RWPE2 (cell line): ENCODE results near the gene GAPDHS.

Experiments
- ATAC-seq: fragments of 200-7000 bp; cut with Tn5 transposase; 3 replicates; pipeline ENCODE4 v1.9.1; 2021; ENCODE audit warnings: low read depth
- DNase-seq: peaks from one replicate; pipeline ENCODE4 v3.0.0-alpha.2; 2020; ENCODE audit warnings: low spot score
- H3K27ac ChIP-seq: fragments of 450-650 bp; 2 replicates; pipeline ENCODE4 v1.5.1; 2017; ENCODE audit warnings: mild to moderate bottlenecking; ENCODE audit not compliant: poor library complexity, severe bottlenecking
- H3K27me3 ChIP-seq: fragments of 250-450 bp; sonication (Bioruptor Pico); 2 replicates; pipeline ENCODE4 v1.5.1; 2021; ENCODE audit warnings: mild to moderate bottlenecking, moderate library complexity; ENCODE audit not compliant: insufficient read depth, poor library complexity, severe bottlenecking
- H3K36me3 ChIP-seq: fragments of 250-450 bp; sonication (Bioruptor Pico); 2 replicates; pipeline ENCODE4 v1.5.1; 2020; ENCODE audit warnings: low read depth, mild to moderate bottlenecking, moderate library complexity
- H3K4me1 ChIP-seq: fragments of 250-450 bp; sonication (Bioruptor Pico); 2 replicates; pipeline ENCODE4 v1.5.1; 2021; ENCODE audit warnings: mild to moderate bottlenecking, moderate library complexity; ENCODE audit not compliant: insufficient read depth, poor library complexity, severe bottlenecking
- H3K4me3 ChIP-seq: fragments of 250-450 bp; sonication (Bioruptor Pico); 2 replicates; pipeline ENCODE4 v1.5.1; 2021; ENCODE audit warnings: mild to moderate bottlenecking, moderate library complexity; ENCODE audit not compliant: severe bottlenecking
- H3K9me3 ChIP-seq: fragments of 250-450 bp; sonication (Bioruptor Pico); 2 replicates; pipeline ENCODE4 v1.5.1; 2021; ENCODE audit warnings: mild to moderate bottlenecking, moderate library complexity; ENCODE audit not compliant: severe bottlenecking
- CTCF ChIP-seq: fragments of 450-650 bp; IDR thresholded peaks from one replicate; pipeline ENCODE4 v1.5.1; 2017; ENCODE audit warnings: mild to moderate bottlenecking, moderate library complexity; ENCODE audit not compliant: poor library complexity, severe bottlenecking

The GAPDHS gene

GRCh38 chr19:35556025-35556590 lies 22.9 kb downstream of the GAPDHS start:
- no peak for ATAC-seq
- TF ChIP-seq CTCF, result no peak

GRCh38 chr19:35556846-35557538 lies 23.7 kb downstream of the GAPDHS start:
- no peak overlapping the region for H3K4me3 ChIP-seq
- no peak for ATAC-seq
- no peak for TF ChIP-seq CTCF
- H3K4me1 ChIP-seq, result no peaks in the 10 kb centered on the region
- H3K27me3 ChIP-seq, result peaks cover 8% of the 10 kb centered on the region
- no peaks in the 10 kb centered on the region for H3K36me3 ChIP-seq
- H3K27ac ChIP-seq, result no peak overlapping the region
- H3K9me3 ChIP-seq, result no peaks in the 10 kb centered on the region
- peak; percentile 47 for DNase-seq

More at GRCh38 chr19:35556025-35556590, 22.9 kb downstream of the GAPDHS start:
- Histone ChIP-seq H3K27ac (no peak overlapping the region), H3K9me3 (no peaks in the 10 kb centered on the region), H3K4me3 (no peak overlapping the region), H3K4me1 (no peaks in the 10 kb centered on the region), H3K36me3 (no peaks in the 10 kb centered on the region), H3K27me3 (peaks cover 8% of the 10 kb centered on the region)
- DNase-seq, result no peak

GRCh38 chr19:35557539-35558399 lies 24.5 kb downstream of the GAPDHS start:
- H3K27me3 ChIP-seq, result peaks cover 8% of the 10 kb centered on the region
- DNase-seq (peak; percentile 76), ATAC-seq (peak; percentile 67)
- peak overlapping the region; percentile 36 for H3K4me3 ChIP-seq
- no peaks in the 10 kb centered on the region for H3K4me1 ChIP-seq
- TF ChIP-seq CTCF, result no peak
- no peak overlapping the region for H3K27ac ChIP-seq
- H3K36me3 ChIP-seq, result no peaks in the 10 kb centered on the region
- no peaks in the 10 kb centered on the region for H3K9me3 ChIP-seq

GRCh38 chr19:35558400-35559280 lies 25.4 kb downstream of the GAPDHS start:
- Histone ChIP-seq H3K36me3 (no peaks in the 10 kb centered on the region), H3K9me3 (no peaks in the 10 kb centered on the region), H3K27ac (no peak overlapping the region), H3K27me3 (peaks cover 8% of the 10 kb centered on the region), H3K4me1 (no peaks in the 10 kb centered on the region), H3K4me3 (peak overlapping the region; percentile 36)
- peak; percentile 55 for DNase-seq
- ATAC-seq, result no peak
- TF ChIP-seq CTCF, result no peak
